GM19351 (cell line): Measurements from ENCODE around the gene NPFFR1.
"Not testable (repeated sequence)": the region's sequence is repeated elsewhere in the genome, so short reads cannot be mapped to it uniquely, and the experiment has no call there.

Source experiments
- ATAC-seq: cut with Tn5 transposase; IDR thresholded peaks from one replicate; pipeline ENCODE4 v1.9.1; 2021; ENCODE audit warnings: mild to moderate bottlenecking, moderate library complexity; ENCODE audit not compliant: unreplicated experiment

NPFFR1 gene

GRCh38 chr10:70258216-70258615 is 25.6 kb downstream of the NPFFR1 start:
- no peak for ATAC-seq

- ATAC-seq = not testable (repeated sequence)
Measured at GRCh38 chr10:70257816-70258215, 26.0 kb downstream of the NPFFR1 start.

GRCh38 chr10:70256463-70256862 is 27.3 kb downstream of the NPFFR1 start:
- no peak for ATAC-seq

GRCh38 chr10:70255329-70256299 is 28.2 kb downstream of the NPFFR1 start:
- no peak for ATAC-seq

GRCh38 chr10:70254778-70255328 is 29.0 kb downstream of the NPFFR1 start:
- no peak for ATAC-seq

- no peak for ATAC-seq
Measured at GRCh38 chr10:70253878-70254765, 29.7 kb downstream of the NPFFR1 start.

GRCh38 chr10:70250961-70251680 is 32.7 kb downstream of the NPFFR1 start:
- ATAC-seq = no peak

GRCh38 chr10:70247360-70247759 is 36.4 kb downstream of the NPFFR1 start:
- no peak for ATAC-seq

GRCh38 chr10:70241081-70241480 is 42.7 kb downstream of the NPFFR1 start:
- no peak for ATAC-seq

GRCh38 chr10:70239986-70240385 is 43.8 kb downstream of the NPFFR1 start:
- not testable (repeated sequence) for ATAC-seq

- ATAC-seq = not testable (repeated sequence)
Measured at GRCh38 chr10:70239077-70239976, 44.5 kb downstream of the NPFFR1 start.

GRCh38 chr10:70237958-70238536 is 45.8 kb downstream of the NPFFR1 start:
- not testable (repeated sequence) for ATAC-seq

GRCh38 chr10:70234668-70235447 is 48.9 kb downstream of the NPFFR1 start:
- ATAC-seq = no peak

- no peak for ATAC-seq
Measured at GRCh38 chr10:70233939-70234300, 49.9 kb downstream of the NPFFR1 start.

- ATAC-seq = peak; percentile 79
Measured at GRCh38 chr10:70233109-70233938, 50.5 kb downstream of the NPFFR1 start, which contains the start of gene PPA1. Gene PPA1 (minus strand): TSS chr10:70233429. CDS start chr10:70233327, 102 bp downstream.

- ATAC-seq = no peak
Measured at GRCh38 chr10:70232859-70233108, 51.0 kb downstream of the NPFFR1 start.

- no peak for ATAC-seq
Measured at GRCh38 chr10:70232155-70232858, 51.5 kb downstream of the NPFFR1 start.
